ENCODE results near the gene SPATA13.

Gene SPATA13

DNA sequence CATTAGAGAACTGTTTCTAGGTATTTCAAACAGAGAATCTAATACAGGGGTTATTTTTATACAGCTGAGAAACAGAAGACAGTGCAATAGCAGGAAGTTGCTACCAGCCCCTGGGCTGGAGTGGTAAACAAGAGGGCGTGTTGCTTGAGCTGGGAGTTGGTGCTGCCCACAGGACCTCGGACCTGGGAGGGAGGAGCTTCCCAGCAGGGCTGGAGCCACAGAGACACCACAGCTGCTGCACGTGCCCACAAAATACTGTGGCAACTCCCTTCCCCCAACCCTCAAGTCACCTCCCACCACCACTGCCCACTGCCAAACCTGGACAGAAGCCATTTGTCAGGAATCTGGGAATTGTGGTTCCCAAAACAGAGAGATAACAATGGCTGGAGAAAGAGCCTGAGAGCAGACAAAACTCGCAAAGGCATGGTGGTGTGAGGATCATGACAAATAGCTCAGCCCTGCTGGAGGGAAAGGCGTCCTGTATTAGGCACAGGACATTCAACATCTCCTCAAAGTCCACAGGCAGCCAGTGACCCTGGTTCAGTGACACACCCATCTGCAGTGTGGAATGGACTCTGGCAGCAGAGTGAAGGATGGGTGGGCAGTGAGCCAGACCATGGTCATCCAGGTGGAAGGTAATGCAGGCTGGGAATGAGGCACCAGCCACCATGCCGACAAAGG is 57.2 kb downstream of the SPATA13 start:
- no peak overlapping the region for H3K27ac ChIP-seq (ENCODE audit: insufficient read depth, low read length, poor library complexity, severe bottlenecking)
- no peaks in the 10 kb centered on the region for H3K36me3 ChIP-seq (ENCODE audit: control insufficient read depth, insufficient read depth, low read length)
- H3K27me3 ChIP-seq (replicated peaks; ENCODE audit: control insufficient read depth, insufficient read depth, low read length, poor library complexity, severe bottlenecking) = no peaks in the 10 kb centered on the region
- H3K4me3 ChIP-seq (ENCODE audit: insufficient read depth, low read depth, low read length, poor library complexity, severe bottlenecking) = no peak overlapping the region
- peaks cover 3% of the 10 kb centered on the region for H3K4me1 ChIP-seq (ENCODE audit: control insufficient read depth, insufficient read depth, low read length, poor library complexity, severe bottlenecking)
- no peaks in the 10 kb centered on the region for H3K9me3 ChIP-seq (ENCODE audit: control insufficient read depth, low read length)
- DNase-seq = no peak

- H3K4me1 ChIP-seq (ENCODE audit: control insufficient read depth, insufficient read depth, low read length, poor library complexity, severe bottlenecking) = peaks cover 3% of the 10 kb centered on the region
- no peak overlapping the region for H3K4me3 ChIP-seq (ENCODE audit: insufficient read depth, low read depth, low read length, poor library complexity, severe bottlenecking)
- H3K36me3 ChIP-seq (ENCODE audit: control insufficient read depth, insufficient read depth, low read length) = no peaks in the 10 kb centered on the region
- DNase-seq = no peak
- H3K9me3 ChIP-seq (ENCODE audit: control insufficient read depth, low read length) = no peaks in the 10 kb centered on the region
- no peak overlapping the region for H3K27ac ChIP-seq (ENCODE audit: insufficient read depth, low read length, poor library complexity, severe bottlenecking)
- no peaks in the 10 kb centered on the region for H3K27me3 ChIP-seq (replicated peaks; ENCODE audit: control insufficient read depth, insufficient read depth, low read length, poor library complexity, severe bottlenecking)
These were observed 57.8 kb downstream of the SPATA13 start for GRCh38 chr13:24218338-24218737.

GRCh38 chr13:24218977-24219376 is 58.5 kb downstream of the SPATA13 start:
- Histone ChIP-seq H3K27ac (ENCODE audit: insufficient read depth, low read length, poor library complexity, severe bottlenecking) (no peak overlapping the region), H3K36me3 (ENCODE audit: control insufficient read depth, insufficient read depth, low read length) (no peaks in the 10 kb centered on the region), H3K4me3 (ENCODE audit: insufficient read depth, low read depth, low read length, poor library complexity, severe bottlenecking) (no peak overlapping the region), H3K4me1 (ENCODE audit: control insufficient read depth, insufficient read depth, low read length, poor library complexity, severe bottlenecking) (peaks cover 3% of the 10 kb centered on the region), H3K9me3 (ENCODE audit: control insufficient read depth, low read length) (no peaks in the 10 kb centered on the region), H3K27me3 (replicated peaks; ENCODE audit: control insufficient read depth, insufficient read depth, low read length, poor library complexity, severe bottlenecking) (no peaks in the 10 kb centered on the region)
- no peak for DNase-seq

DNA sequence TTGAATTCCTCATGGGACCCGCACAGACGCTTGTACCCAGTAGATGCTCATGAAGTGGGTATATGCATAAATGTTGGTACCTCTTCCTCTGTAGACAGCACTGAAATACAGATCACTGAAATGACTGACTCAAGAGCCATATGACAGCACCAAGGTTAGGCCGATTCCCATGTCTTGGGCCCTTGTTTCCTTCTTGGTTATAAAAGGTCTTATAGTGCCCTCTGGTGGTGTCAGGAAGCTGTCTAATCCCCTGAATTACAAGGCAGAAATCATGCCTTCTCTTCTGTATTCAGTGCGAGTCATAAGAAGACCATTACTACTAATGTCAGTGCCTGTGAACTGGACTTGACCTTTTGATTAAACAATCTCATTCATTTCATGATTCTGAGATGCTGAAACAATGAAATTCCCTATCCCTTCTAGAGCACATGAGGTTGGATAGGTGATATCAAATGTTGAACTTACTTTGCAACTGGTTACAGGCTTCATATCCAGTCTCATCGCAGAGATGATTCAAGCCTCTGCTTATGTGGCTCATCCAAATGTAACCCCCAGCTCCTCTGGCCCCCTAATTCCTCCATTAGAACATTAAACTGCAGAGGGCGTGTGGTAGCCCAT is 59.7 kb downstream of the SPATA13 start:
- no peak overlapping the region for H3K4me3 ChIP-seq (ENCODE audit: insufficient read depth, low read depth, low read length, poor library complexity, severe bottlenecking)
- no peaks in the 10 kb centered on the region for H3K9me3 ChIP-seq (ENCODE audit: control insufficient read depth, low read length)
- peak in 1 of 3 donors; percentile 32 for DNase-seq
- H3K27ac ChIP-seq (ENCODE audit: insufficient read depth, low read length, poor library complexity, severe bottlenecking) = no peak overlapping the region
- no peaks in the 10 kb centered on the region for H3K27me3 ChIP-seq (replicated peaks; ENCODE audit: control insufficient read depth, insufficient read depth, low read length, poor library complexity, severe bottlenecking)
- H3K4me1 ChIP-seq (ENCODE audit: control insufficient read depth, insufficient read depth, low read length, poor library complexity, severe bottlenecking) = peaks cover 3% of the 10 kb centered on the region
- no peaks in the 10 kb centered on the region for H3K36me3 ChIP-seq (ENCODE audit: control insufficient read depth, insufficient read depth, low read length)

DNA sequence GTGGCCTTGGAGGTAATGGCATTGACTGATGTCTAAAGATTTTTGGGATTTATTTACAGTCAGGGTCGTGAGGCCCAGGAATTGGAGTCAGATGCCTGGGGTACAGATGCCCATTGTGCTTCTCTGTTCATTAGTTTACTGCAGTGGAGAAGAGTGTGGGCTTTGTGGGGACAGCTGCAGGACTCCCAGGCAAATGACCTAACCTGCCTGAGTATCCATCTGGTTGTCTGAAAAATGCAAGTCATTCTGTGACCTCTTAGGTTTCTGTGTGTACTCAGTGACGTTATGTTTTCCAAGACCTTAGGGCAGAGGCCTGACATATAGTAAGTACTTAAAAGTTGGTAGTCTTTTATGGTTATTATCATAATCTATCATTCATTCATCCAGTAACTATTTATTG is 60.5 kb downstream of the SPATA13 start:
- H3K9me3 ChIP-seq (ENCODE audit: control insufficient read depth, low read length) = no peaks in the 10 kb centered on the region
- H3K36me3 ChIP-seq (ENCODE audit: control insufficient read depth, insufficient read depth, low read length) = no peaks in the 10 kb centered on the region
- no peak overlapping the region for H3K4me3 ChIP-seq (ENCODE audit: insufficient read depth, low read depth, low read length, poor library complexity, severe bottlenecking)
- DNase-seq = no peak
- H3K27me3 ChIP-seq (replicated peaks; ENCODE audit: control insufficient read depth, insufficient read depth, low read length, poor library complexity, severe bottlenecking) = no peaks in the 10 kb centered on the region
- H3K4me1 ChIP-seq (ENCODE audit: control insufficient read depth, insufficient read depth, low read length, poor library complexity, severe bottlenecking) = peaks cover 3% of the 10 kb centered on the region
- H3K27ac ChIP-seq (ENCODE audit: insufficient read depth, low read length, poor library complexity, severe bottlenecking) = no peak overlapping the region

- Histone ChIP-seq H3K36me3 (ENCODE audit: control insufficient read depth, insufficient read depth, low read length) (no peaks in the 10 kb centered on the region), H3K27ac (ENCODE audit: insufficient read depth, low read length, poor library complexity, severe bottlenecking) (no peak overlapping the region), H3K4me3 (ENCODE audit: insufficient read depth, low read depth, low read length, poor library complexity, severe bottlenecking) (no peak overlapping the region), H3K9me3 (ENCODE audit: control insufficient read depth, low read length) (no peaks in the 10 kb centered on the region), H3K4me1 (ENCODE audit: control insufficient read depth, insufficient read depth, low read length, poor library complexity, severe bottlenecking) (peaks cover 1% of the 10 kb centered on the region), H3K27me3 (replicated peaks; ENCODE audit: control insufficient read depth, insufficient read depth, low read length, poor library complexity, severe bottlenecking) (no peaks in the 10 kb centered on the region)
- DNase-seq = no peak
These were observed 62.2 kb downstream of the SPATA13 start for GRCh38 chr13:24222756-24223155.

- Histone ChIP-seq H3K4me3 (ENCODE audit: insufficient read depth, low read depth, low read length, poor library complexity, severe bottlenecking) (peak overlapping the region; percentile 9), H3K4me1 (ENCODE audit: control insufficient read depth, insufficient read depth, low read length, poor library complexity, severe bottlenecking) (no peaks in the 10 kb centered on the region), H3K27me3 (replicated peaks; ENCODE audit: control insufficient read depth, insufficient read depth, low read length, poor library complexity, severe bottlenecking) (no peaks in the 10 kb centered on the region), H3K9me3 (ENCODE audit: control insufficient read depth, low read length) (no peaks in the 10 kb centered on the region), H3K36me3 (ENCODE audit: control insufficient read depth, insufficient read depth, low read length) (no peaks in the 10 kb centered on the region), H3K27ac (ENCODE audit: insufficient read depth, low read length, poor library complexity, severe bottlenecking) (no peak overlapping the region)
- no peak for DNase-seq
These were observed 63.1 kb downstream of the SPATA13 start for GRCh38 chr13:24223341-24224231.

- Histone ChIP-seq H3K4me1 (ENCODE audit: control insufficient read depth, insufficient read depth, low read length, poor library complexity, severe bottlenecking) (no peaks in the 10 kb centered on the region), H3K4me3 (ENCODE audit: insufficient read depth, low read depth, low read length, poor library complexity, severe bottlenecking) (peak overlapping the region; percentile 9), H3K36me3 (ENCODE audit: control insufficient read depth, insufficient read depth, low read length) (no peaks in the 10 kb centered on the region), H3K27ac (ENCODE audit: insufficient read depth, low read length, poor library complexity, severe bottlenecking) (no peak overlapping the region), H3K27me3 (replicated peaks; ENCODE audit: control insufficient read depth, insufficient read depth, low read length, poor library complexity, severe bottlenecking) (no peaks in the 10 kb centered on the region), H3K9me3 (ENCODE audit: control insufficient read depth, low read length) (no peaks in the 10 kb centered on the region)
- DNase-seq = no peak
These were observed 63.7 kb downstream of the SPATA13 start for GRCh38 chr13:24224232-24224680.

GRCh38 chr13:24225062-24225461 is 64.5 kb downstream of the SPATA13 start:
- no peaks in the 10 kb centered on the region for H3K36me3 ChIP-seq (ENCODE audit: control insufficient read depth, insufficient read depth, low read length)
- no peak for DNase-seq
- no peaks in the 10 kb centered on the region for H3K4me1 ChIP-seq (ENCODE audit: control insufficient read depth, insufficient read depth, low read length, poor library complexity, severe bottlenecking)
- H3K9me3 ChIP-seq (ENCODE audit: control insufficient read depth, low read length) = no peaks in the 10 kb centered on the region
- no peak overlapping the region for H3K27ac ChIP-seq (ENCODE audit: insufficient read depth, low read length, poor library complexity, severe bottlenecking)
- no peaks in the 10 kb centered on the region for H3K27me3 ChIP-seq (replicated peaks; ENCODE audit: control insufficient read depth, insufficient read depth, low read length, poor library complexity, severe bottlenecking)
- H3K4me3 ChIP-seq (ENCODE audit: insufficient read depth, low read depth, low read length, poor library complexity, severe bottlenecking) = no peak overlapping the region

GRCh38 chr13:24225930-24226329 is 65.4 kb downstream of the SPATA13 start:
- Histone ChIP-seq H3K27ac (ENCODE audit: insufficient read depth, low read length, poor library complexity, severe bottlenecking) (no peak overlapping the region), H3K27me3 (replicated peaks; ENCODE audit: control insufficient read depth, insufficient read depth, low read length, poor library complexity, severe bottlenecking) (no peaks in the 10 kb centered on the region), H3K36me3 (ENCODE audit: control insufficient read depth, insufficient read depth, low read length) (no peaks in the 10 kb centered on the region), H3K4me3 (ENCODE audit: insufficient read depth, low read depth, low read length, poor library complexity, severe bottlenecking) (no peak overlapping the region), H3K9me3 (ENCODE audit: control insufficient read depth, low read length) (no peaks in the 10 kb centered on the region), H3K4me1 (ENCODE audit: control insufficient read depth, insufficient read depth, low read length, poor library complexity, severe bottlenecking) (no peaks in the 10 kb centered on the region)
- DNase-seq = no peak
